ENCODE results near the gene ARF6.

ARF6 gene

DNA sequence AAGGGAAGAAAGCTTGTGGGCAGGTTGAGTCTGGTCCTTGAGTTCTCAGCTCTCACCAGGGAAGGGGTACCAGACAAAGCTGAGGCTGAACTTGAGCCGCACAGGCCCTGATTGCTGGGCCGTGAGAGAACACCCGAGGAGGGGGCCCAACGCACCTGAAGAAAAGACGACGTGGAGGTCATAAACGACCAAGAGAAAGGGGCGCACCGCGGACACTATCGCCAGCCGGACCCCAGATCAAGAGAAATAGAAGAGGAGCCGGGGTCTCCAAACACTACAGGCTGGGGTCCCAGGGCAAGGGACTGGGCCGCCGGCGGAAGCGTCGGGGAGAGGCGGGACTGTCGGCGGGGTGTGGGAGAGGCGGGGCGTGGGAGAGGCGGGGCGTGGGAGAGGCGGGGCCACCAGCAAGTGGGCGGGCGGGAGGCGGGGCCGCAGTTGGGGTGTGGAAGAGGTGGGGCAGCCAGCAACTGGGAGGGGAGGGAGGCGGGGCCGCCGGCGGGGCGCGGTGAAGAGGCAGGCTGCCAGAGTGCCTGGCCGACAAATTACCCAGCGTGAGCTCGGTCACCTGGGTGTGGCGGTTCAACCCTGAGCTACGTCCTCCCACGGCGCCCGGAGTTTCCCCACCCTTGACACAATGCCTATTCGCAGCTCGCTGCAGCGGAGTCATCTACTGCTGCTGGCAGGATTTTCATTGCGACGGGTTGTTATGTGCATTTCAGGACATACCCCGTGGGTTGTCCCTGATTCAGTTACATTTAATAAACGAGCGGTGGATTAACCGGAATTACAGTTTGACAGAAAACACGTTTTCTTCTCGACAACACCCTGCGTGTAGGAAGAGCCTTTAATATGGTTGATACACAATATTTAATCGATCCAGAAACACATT, 24.8 kb upstream of the ARF6 start (continued):
- TF ChIP-seq ZNF518A (tag by site-specific recombination; conservative IDR thresholded peaks at IDR 0.05; ENCODE audit: low read depth) (no peak), ZBTB11 (tag by site-specific recombination; conservative IDR thresholded peaks at IDR 0.05; ENCODE audit: low read depth) (peak; percentile 28; the same call in 1 of the 2 replicates), KLF7 (tag by site-specific recombination; IDR thresholded peaks at IDR 0.05; ENCODE audit: borderline replicate concordance) (peak; percentile 85), ZNF626 (tag by site-specific recombination; IDR thresholded peaks at IDR 0.05) (no peak), ZNF175 (tag by site-specific recombination; IDR thresholded peaks at IDR 0.05) (no peak), ZNF37A (tag by site-specific recombination; IDR thresholded peaks at IDR 0.05) (no peak), ZNF629 (tag by site-specific recombination; IDR thresholded peaks at IDR 0.05) (peak; percentile 52; the same call in 1 of the 2 replicates), ZNF138 (tag by site-specific recombination; IDR thresholded peaks at IDR 0.05; ENCODE audit: borderline replicate concordance) (no peak), ZBTB21 (tag by site-specific recombination; IDR thresholded peaks at IDR 0.05) (no peak), ZNF404 (tag by site-specific recombination; IDR thresholded peaks at IDR 0.05) (no peak), ZNF335 (tag by site-specific recombination; conservative IDR thresholded peaks at IDR 0.05) (peak; percentile 70), PRDM6 (tag by site-specific recombination; IDR thresholded peaks at IDR 0.05) (0 out of 2 replicates have a peak, but pooled peaks have one; percentile 20), ZNF416 (tag by site-specific recombination; IDR thresholded peaks at IDR 0.05) (no peak), ZNF600 (tag by site-specific recombination; IDR thresholded peaks at IDR 0.05) (peak; percentile 94), ZBTB48 (tag by site-specific recombination; IDR thresholded peaks at IDR 0.05) (peak; percentile 93), ZNF366 (tag by site-specific recombination; conservative IDR thresholded peaks at IDR 0.05) (no peak), ZNF623 (tag by site-specific recombination; IDR thresholded peaks at IDR 0.05) (no peak), ZNF121 (tag by site-specific recombination; IDR thresholded peaks at IDR 0.05) (no peak), ZBTB7A (tag by site-specific recombination; IDR thresholded peaks at IDR 0.05; ENCODE audit: low read depth) (no peak), INSM2 (tag by site-specific recombination; IDR thresholded peaks at IDR 0.05) (no peak), SALL2 (tag by site-specific recombination; IDR thresholded peaks at IDR 0.05; ENCODE audit: borderline replicate concordance) (no peak), BCL11A (tag by site-specific recombination; IDR thresholded peaks at IDR 0.05; ENCODE audit: low read depth) (peak; percentile 80; the same call in 1 of the 2 replicates), ZBTB8A (tag by site-specific recombination; IDR thresholded peaks at IDR 0.05) (peak; percentile 64), ZBTB20 (tag by site-specific recombination; IDR thresholded peaks at IDR 0.05) (peak; percentile 50; the same call in 1 of the 2 replicates), ZXDB (tag by site-specific recombination; IDR thresholded peaks at IDR 0.05) (no peak), ZNF155 (tag by site-specific recombination; IDR thresholded peaks at IDR 0.05) (no peak), ZNF394 (tag by site-specific recombination; IDR thresholded peaks at IDR 0.05; ENCODE audit: borderline replicate concordance) (no peak), ZNF146 (tag by site-specific recombination; IDR thresholded peaks at IDR 0.05) (no peak)
